IPS-18c (cell line): Measurements from ENCODE around the gene LIMD2.
A peak's percentile ranks its signal among the peaks of the same experiment; 100 is the strongest.
"Not testable (repeated sequence)": the region's sequence is repeated elsewhere in the genome, so short reads cannot be mapped to it uniquely, and the experiment has no call there.

Experiments
- H3K4me3 ChIP-seq: 2 replicates; pipeline ENCODE4 v1.7.0; 2013; ENCODE audit warnings: low read depth, mild to moderate bottlenecking, low read length, moderate library complexity; ENCODE audit not compliant: insufficient read depth
- H3K9me3 ChIP-seq: one replicate; pipeline ENCODE4 v1.6.1; 2013; ENCODE audit warnings: mild to moderate bottlenecking, low read length, moderate library complexity; ENCODE audit not compliant: control insufficient read depth, insufficient read depth

The LIMD2 gene

DNA sequence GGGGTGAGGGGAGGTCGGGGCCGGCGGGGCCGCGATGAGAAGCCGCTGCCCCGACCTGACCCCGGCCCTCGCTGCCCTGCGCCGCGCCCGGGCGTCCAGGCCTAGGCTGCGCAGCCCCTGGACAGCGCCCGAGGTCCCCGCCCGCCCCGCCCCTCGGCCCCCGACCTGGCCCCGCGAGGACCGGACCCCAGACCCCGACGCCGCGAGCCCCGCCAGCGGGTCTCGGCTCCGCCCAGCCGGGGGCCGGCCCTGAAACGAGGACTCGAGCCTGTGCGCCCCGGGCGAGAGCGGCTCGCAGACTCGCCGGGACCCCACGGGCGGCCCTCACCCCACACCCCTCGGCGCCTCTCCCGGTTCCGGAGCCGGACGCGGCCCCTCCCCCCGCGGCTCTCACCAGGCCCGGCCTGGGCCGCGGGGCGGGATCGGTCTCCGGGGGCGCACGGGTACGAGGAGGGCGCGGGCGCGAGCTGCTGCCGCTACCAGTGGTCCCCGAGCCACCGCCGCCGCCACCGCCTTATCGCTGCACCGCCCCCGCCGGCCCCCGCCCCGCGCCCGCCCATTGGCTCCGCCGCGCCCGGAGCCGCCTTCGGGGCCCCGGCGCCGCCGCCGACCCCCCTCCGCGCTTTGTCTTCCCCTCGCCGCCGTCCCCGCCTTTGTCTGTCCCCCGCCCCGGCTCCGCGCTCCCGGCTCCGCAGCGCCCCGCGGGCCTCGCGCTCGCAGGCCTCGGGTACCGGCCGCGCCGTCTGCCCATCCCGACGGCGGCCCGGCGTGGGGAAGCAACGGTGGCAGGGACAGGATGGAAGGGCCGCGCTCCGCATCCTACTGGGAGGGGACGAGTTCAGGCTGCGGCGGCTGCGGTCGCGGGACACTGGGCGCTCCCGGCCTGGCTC lies at the start of gene LIMD2:
LIMD2 (minus strand) TSS at position 488 of the 890 bp plus-strand sequence. CDS start 827 bp downstream, outside the sequence.
- Histone ChIP-seq H3K4me3 (peak within 1 kb of the TSS; percentile 67), H3K9me3 (no peaks in the 10 kb centered on the region)

DNA sequence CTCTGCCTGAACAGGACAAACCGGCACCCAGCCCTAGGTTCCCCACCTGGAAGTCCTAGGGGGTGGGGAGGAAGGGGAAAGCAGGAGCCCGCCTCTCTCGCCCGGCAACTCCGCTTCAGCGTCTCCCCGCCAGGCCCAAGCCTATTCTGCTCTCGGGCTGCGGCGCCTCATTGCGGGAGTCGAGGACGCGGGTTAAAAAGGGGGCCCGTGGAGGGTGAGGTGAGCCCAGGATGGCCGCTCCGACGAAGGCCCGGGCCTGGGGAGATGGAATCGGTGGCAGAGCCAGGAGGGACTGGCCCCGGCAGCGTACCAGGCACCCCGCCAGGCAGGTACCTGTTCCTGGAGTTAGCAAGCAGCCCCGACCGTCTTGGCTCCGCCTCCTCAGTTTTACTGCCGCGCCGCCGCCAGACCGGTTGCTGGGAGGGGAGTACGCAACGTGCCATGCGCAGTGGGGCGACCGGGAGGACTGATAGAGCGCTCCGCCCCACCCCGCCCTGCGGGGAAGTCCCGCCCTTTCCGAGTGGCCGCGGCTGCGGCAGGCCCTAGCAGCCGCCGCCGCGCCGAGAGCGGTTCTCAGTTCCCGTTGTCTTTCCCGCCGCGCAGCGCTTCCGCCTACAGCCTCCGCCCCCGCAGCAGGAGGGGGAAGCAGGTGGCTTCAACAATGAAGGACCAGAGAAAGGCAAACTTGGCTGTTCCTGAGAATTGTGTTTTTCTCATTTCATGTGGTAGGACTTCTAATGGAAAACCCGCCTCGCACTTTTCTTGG lies 41.7 kb upstream of the LIMD2 start, which contains the start of gene STRADA:
STRADA (minus strand) TSS at position 392 of the 766 bp plus-strand sequence. CDS start 13,430 bp downstream, outside the sequence.
- Histone ChIP-seq H3K4me3 (peak within 1 kb of the TSS; percentile 97), H3K9me3 (no peaks in the 10 kb centered on the region)

DNA sequence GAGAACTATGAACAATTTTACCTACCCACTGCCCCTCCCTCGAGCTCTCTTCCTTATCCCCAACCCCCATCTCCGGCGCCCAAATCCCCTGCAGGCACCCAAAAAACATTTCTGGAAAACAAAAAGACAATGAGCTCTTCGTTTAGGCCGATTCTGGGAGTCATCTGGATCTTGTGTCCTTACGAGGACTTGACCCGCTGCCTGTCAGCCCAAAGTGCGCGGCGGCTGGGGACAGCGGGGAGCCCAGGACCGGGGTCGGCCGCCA lies 41.1 kb upstream of the LIMD2 start:
- no peaks in the 10 kb centered on the region for H3K9me3 ChIP-seq

DNA sequence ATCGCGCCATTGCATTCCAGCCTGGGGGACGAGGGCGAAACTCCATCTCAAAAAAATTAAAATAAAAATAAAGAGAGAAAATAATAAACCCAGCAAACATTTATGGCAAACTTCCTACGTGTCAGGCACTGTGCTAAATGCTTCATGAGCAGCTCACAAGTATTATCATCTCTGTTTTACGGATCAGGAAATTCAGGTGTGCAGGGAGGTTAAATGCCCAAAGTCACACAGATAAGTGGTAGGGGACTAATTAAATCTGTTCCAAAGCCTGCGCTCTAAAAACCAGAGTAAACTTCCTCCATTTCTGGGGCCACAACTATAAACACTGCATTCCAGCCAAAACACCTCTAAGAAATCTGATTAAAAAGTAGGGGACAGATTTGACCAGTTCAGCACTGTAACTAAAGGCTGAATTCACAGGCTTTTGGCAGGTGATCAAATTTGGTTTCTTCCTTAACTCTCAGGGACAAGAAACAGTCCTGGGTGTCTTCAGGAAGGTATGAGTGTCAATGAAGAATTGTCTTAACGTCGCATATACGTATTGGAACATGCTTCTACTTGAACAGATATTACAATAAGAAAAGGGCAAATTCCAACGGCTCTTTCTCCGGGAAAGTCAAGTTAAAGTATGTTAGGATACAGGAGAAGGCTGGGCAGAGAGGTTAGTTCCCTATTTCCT lies 40.7 kb upstream of the LIMD2 start:
- Histone ChIP-seq H3K9me3 (no peaks in the 10 kb centered on the region), H3K4me3 (peak overlapping the region; percentile 97)

More for the DNA sequence above, 41.1 kb upstream of the LIMD2 start:
- peak overlapping the region; percentile 97 for H3K4me3 ChIP-seq

DNA sequence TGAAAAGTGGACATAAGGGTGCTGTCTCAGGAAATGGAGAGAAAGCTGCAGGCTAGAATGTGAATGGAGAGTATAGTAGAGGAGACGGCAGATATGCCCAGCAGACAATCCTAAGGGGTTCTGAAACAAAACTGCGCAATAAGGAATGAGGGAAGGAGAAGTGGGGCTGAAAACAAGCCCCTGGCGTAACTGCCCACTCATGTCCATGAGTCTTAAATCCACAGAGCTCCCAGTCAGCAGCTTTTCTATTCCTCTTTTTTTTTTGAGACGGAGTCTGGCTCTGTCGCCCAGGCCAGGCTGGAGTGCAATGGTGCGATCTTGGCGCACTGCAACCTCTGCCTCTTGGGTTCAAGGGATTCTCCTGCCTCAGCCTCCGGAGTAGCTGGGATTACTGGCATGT lies 35.8 kb upstream of the LIMD2 start:
- H3K4me3 ChIP-seq, result no peak overlapping the region
- no peaks in the 10 kb centered on the region for H3K9me3 ChIP-seq

DNA sequence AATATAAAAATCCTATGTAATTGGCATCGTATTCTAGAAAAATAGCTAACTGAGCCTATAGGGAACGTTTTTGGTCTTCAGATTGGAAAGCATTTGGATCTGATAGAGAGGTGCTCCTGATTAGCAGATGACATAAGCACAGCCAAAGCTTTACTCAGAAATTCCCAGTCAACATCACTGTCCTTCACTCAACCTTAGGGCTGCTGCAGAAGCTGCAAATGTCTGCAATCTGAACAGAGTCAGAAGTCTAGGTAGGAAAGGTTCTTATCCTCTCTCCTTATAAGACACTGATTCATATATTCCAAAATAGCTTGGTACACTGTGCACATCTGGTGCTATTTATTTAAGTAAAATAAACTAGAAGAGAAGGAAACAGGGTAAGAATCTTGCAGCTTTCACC lies 22.5 kb upstream of the LIMD2 start:
- H3K4me3 ChIP-seq, result no peak overlapping the region

DNA sequence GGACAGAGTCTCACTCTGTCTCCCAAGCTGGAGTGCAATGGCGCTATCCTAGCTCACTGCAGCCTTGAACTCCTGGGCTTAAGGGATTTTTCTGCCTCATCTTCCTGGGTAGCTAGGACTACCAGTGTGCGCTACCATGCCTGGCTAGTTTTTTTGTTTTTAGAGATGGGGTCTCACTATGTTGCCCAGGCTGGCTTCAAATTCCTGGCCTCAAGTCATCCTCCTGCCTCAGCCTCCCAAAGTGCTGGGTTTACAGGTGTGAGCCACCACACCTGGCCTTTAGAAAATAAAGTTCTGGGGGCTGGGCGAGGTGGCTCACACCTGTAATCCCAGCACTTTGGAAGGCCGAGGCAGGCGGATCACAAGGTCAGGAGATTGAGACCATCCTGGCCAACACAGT lies 20.3 kb upstream of the LIMD2 start:
- H3K4me3 ChIP-seq, H3K9me3 ChIP-seq: not testable (repeated sequence)

More for the DNA sequence above, 22.5 kb upstream of the LIMD2 start:
- H3K9me3 ChIP-seq, result no peaks in the 10 kb centered on the region

DNA sequence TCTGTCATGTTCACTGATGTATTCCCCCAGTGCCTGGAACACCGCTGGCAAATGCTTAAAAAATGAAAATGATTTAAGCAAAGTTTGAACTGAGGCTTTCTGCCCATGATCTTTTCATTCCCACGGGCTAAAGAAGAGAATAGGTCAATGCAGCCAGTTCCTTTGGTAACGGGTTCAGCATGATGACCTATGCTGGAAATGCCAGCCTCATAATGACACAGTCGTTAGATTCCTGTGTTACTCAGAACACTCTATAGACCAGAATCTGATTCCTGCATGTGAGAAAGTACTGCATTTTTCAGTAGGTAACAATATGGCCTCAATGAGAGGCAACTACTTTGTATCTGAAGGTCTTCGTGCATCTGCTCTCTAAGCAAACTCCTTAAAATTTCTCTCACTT lies 19.1 kb upstream of the LIMD2 start:
- Histone ChIP-seq H3K4me3 (no peak overlapping the region), H3K9me3 (no peaks in the 10 kb centered on the region)

DNA sequence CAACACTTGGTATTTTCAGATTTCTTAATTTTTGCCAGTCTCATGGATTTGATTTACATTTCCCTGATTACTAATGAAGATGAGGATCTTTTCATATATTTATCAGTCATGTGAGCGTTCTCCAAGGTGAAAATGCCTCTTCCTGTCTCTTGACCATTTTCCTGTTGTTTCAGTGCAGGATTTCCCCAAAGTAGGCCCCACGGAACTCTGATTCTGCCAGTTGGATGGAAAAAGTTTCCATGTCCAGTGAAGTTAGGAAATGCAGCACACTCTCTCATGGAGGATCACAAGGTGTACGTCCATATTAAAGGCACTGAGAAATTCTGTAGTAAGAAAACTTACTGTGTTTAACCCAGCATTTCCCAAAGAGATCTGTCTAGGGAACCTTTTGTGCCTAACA lies 16.5 kb upstream of the LIMD2 start:
- Histone ChIP-seq H3K4me3 (no peak overlapping the region), H3K9me3 (no peaks in the 10 kb centered on the region)

DNA sequence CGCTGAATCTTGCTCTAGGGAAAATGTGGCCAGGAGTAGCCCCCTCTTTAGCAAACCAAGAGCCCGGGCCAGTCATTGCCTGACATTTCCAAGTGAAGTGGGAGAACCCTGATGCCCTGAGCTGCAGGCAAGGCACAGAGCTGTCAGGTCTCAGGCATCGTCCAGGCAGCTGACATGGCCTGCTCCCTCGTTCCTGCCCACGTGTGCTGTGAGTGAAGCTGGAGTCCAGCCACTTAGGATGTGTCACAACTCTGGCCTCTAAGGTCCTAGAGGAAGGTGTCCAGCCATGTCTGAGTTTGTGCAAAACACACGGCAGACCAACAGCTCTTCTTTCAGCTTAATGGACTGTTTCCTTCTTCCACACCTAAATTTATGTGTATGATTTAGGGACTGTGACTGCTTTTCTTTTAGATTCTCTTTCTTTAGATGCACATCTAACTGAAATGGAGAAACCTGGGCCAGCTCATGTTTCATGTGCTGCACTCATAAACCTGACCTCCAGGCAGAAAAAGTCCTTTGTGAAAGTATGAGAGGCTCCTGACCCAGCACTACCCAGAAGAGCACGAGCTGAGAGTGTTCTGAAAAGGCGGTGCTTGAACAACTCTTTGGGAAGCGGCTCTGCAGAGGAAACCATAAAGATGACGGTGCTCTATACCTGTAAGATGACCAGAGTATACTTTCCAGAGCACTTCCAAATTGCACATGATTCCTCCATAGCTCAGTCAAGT lies 14.8 kb upstream of the LIMD2 start:
- Histone ChIP-seq H3K9me3 (no peaks in the 10 kb centered on the region), H3K4me3 (no peak overlapping the region)

DNA sequence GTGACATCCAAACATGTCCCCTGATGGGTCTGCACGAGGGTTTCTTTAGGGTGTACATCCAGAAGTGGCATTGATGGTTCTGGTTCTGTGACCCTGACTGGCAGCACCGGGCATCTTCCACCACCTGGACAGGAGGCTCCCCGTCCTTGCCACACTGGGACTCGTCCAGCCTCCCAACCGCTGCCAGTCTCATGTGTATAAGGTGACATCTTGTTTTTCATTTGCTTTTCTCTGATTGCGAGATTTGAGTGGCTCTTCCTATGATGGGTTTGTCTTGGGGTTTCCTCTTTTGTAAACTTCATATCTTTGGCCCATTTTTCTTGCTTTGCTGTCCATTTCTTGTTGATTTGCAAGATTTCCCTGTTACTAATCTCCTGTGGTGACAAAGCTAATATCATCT lies 9.2 kb upstream of the LIMD2 start:
- no peak overlapping the region for H3K4me3 ChIP-seq
- H3K9me3 ChIP-seq, result no peaks in the 10 kb centered on the region

DNA sequence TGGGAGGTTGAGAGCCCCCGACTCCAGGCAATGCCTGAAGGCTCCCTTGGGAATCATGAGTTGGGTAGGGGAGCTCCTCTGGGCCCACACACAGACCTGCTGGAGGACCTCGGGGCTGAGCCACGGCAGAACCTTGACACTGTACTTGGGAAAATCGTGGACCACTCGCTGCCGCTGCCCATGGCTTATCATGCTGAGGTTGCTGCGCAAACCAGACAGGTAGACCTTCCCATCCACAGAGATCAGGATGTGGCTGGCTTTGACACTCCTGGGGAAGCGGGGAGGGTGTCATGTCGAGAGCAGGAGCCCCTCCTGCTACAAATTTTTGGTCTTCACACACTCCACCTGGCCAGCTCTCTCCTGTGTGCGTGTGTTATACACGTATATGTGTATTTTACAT lies 7.2 kb upstream of the LIMD2 start:
- no peak overlapping the region for H3K4me3 ChIP-seq
- no peaks in the 10 kb centered on the region for H3K9me3 ChIP-seq

DNA sequence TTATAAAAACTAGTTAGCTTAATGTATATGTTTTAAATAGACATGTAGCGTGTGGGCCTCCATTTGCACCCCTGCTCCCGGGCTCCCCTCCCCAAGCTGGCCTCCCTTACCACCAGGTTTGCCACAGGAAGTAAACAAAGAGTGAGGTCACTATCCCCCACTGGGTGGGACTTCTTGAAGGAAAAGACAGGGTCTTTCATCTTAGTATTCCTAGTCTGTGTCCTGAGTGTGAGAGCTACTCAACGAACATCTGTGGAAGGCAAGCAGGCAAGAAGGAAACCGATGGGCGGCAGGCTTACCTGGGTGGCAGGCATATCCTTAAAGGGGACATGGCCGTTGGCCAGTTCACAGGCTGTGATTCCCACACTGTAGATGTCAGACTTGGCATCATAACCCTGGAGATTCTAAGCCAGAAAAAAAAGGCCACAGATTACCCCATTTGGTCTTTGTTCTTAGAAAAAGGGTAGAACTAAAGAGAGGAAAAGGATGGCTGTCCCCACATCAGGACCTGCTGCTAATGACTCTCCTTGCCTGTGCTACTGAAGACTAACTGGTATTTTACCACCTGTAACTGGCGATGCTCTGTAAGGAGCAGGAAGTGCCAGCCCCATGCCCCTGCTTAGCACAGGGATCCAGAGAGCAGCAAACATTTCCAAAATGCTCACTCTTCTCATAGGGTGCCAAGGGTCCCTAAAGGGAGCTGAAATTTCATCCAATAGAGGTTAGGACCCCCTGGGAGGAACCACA lies 6.6 kb upstream of the LIMD2 start:
- H3K9me3 ChIP-seq, result no peaks in the 10 kb centered on the region
- H3K4me3 ChIP-seq, result no peak overlapping the region

DNA sequence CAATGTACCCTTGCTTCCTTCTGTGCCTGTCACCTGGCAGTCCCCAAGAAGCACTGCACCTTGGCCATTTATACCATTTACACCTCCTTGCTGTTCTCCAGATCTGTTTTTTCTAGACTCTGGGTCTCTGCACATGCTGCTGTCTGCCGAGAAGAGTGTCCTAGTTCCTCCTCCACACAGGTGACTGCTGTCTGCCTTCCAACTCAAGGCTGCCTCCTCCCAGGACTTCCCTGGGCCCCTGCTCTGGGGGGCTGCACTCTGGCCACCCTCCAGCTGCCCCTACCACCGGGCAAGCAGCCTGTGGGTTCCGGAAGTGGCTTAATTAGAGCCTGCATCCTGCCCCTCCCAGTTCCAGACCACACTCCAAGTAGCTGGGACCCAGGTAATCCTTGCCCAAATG lies 5.7 kb upstream of the LIMD2 start:
- Histone ChIP-seq H3K4me3 (no peak overlapping the region), H3K9me3 (no peaks in the 10 kb centered on the region)

DNA sequence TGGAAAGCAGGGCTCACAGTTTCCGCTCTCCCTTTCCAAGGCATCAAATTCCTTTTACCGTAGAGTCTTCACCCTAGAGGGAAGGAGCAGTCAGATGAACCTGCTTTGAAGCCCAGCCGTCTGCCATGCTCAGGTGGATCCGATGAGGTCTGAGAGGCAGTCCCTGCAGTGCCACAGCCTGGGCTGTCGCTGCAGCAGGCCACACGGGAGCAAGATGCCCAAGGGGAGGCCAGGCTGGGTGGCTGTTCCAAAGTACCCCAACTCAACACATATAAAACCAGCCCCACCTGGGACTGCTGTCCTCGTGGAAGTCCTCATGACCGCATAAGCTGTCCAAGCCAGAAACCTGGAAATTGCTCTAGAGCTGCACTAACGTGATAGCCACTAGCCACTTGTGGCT lies 4.9 kb upstream of the LIMD2 start:
- H3K4me3 ChIP-seq, result no peak overlapping the region
- no peaks in the 10 kb centered on the region for H3K9me3 ChIP-seq

DNA sequence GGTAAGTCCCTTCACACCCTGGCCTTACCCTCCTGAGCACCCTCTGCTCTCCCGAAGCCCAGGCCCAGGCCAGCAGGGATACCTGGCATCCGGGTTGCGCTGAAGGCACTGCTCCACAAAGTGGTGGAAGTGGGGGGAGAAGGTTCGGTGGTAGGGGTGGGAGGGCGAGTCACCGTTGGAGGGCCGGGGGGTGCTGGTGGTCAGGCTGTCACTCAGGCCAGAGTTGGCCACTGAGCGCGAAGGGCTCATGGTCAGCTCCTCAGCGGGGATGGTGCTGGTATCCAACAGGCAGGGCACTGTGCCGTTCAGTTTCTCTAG lies 4.3 kb upstream of the LIMD2 start:
- Histone ChIP-seq H3K4me3 (no peak overlapping the region), H3K9me3 (no peaks in the 10 kb centered on the region)
